Measurements from ENCODE around the gene KRIT1. TPM values are rescaled to one million over a fixed set of nuclear protein-coding genes. Genes with fewer than 3 reads are reported as not detected.
A peak's percentile ranks its signal among the peaks of the same experiment; 100 is the strongest.
"Not testable (repeated sequence)": the region's sequence is repeated elsewhere in the genome, so short reads cannot be mapped to it uniquely, and the experiment has no call there.

The KRIT1 gene
- polyA plus RNA-seq, 6 donors from 2014 or later = 14.5 to 23.8 (median 19.6) TPM

GRCh38 chr7:92230547-92230946 is 15.2 kb downstream of the KRIT1 start:
- H3K36me3 Mint-ChIP-seq = peaks cover 34 to 47% of the 10 kb centered on the region in 2 donors
- no peak for DNase-seq
- H3K27ac Mint-ChIP-seq = peak overlapping the region in 3 of 6 donors; percentile 4 to 54 (median 6)
- H3K9me3 Mint-ChIP-seq = peaks cover 0 to 5% (median 3%) of the 10 kb centered on the region in 7 donors
- no peaks in the 10 kb centered on the region for H3K4me1 Mint-ChIP-seq
- H3K4me3 Mint-ChIP-seq = no peak overlapping the region
- no peak for ATAC-seq (ENCODE audit: low read depth in 2 of 2)
- no peaks in the 10 kb centered on the region for H3K27me3 Mint-ChIP-seq

- Mint-ChIP-seq H3K27me3 (no peaks in the 10 kb centered on the region), H3K36me3 (peaks cover 34 to 44% of the 10 kb centered on the region in 2 donors), H3K4me3 (no peak overlapping the region), H3K4me1 (no peaks in the 10 kb centered on the region), H3K9me3 (peaks cover 0 to 5% (median 3%) of the 10 kb centered on the region in 7 donors), H3K27ac (no peak overlapping the region)
- no peak for DNase-seq
- ATAC-seq (ENCODE audit: low read depth in 2 of 2) = no peak
Observed at GRCh38 chr7:92228742-92229141, 17.0 kb downstream of the KRIT1 start.

- peaks cover 34 to 45% of the 10 kb centered on the region in 2 donors for H3K36me3 Mint-ChIP-seq
- H3K27ac Mint-ChIP-seq = no peak overlapping the region
- H3K9me3 Mint-ChIP-seq = peaks cover 0 to 5% (median 3%) of the 10 kb centered on the region in 7 donors
- ATAC-seq (ENCODE audit: low read depth in 2 of 2) (no peak), DNase-seq (no peak)
- H3K4me1 Mint-ChIP-seq = no peaks in the 10 kb centered on the region
- peak overlapping the region in 1 of 8 donors; percentile 43 for H3K4me3 Mint-ChIP-seq
- no peaks in the 10 kb centered on the region for H3K27me3 Mint-ChIP-seq
Observed at GRCh38 chr7:92228100-92228499, 17.6 kb downstream of the KRIT1 start.

- Mint-ChIP-seq H3K27ac (no peak overlapping the region), H3K9me3 (peaks cover 0 to 5% (median 3%) of the 10 kb centered on the region in 7 donors), H3K36me3 (peaks cover 34 to 45% of the 10 kb centered on the region in 2 donors), H3K27me3 (no peaks in the 10 kb centered on the region), H3K4me3 (no peak overlapping the region), H3K4me1 (no peaks in the 10 kb centered on the region)
- no peak for DNase-seq
- ATAC-seq (ENCODE audit: low read depth in 2 of 2) = no peak
Observed at GRCh38 chr7:92226981-92227380, 18.7 kb downstream of the KRIT1 start.

GRCh38 chr7:92221766-92222165 is 23.9 kb downstream of the KRIT1 start:
- Mint-ChIP-seq H3K36me3 (peaks cover 18 to 35% of the 10 kb centered on the region in 2 donors), H3K4me3 (no peak overlapping the region)
- no peak for ATAC-seq (ENCODE audit: low read depth in 2 of 2)

GRCh38 chr7:92206672-92207071 is 39.0 kb downstream of the KRIT1 start:
- H3K9me3 Mint-ChIP-seq = peaks cover 12 to 31% (median 25%) of the 10 kb centered on the region in 7 donors
- ATAC-seq (ENCODE audit: low read depth in 2 of 2) (no peak), DNase-seq (no peak)
- H3K4me3 Mint-ChIP-seq = no peak overlapping the region
- H3K27me3 Mint-ChIP-seq = no peaks in the 10 kb centered on the region
- no peak overlapping the region for H3K27ac Mint-ChIP-seq
- peaks cover 7 to 11% (median 9%) of the 10 kb centered on the region in 3 donors for H3K4me1 Mint-ChIP-seq
- H3K36me3 Mint-ChIP-seq = peaks cover 61 to 62% of the 10 kb centered on the region in 2 donors

More at GRCh38 chr7:92221766-92222165, 23.9 kb downstream of the KRIT1 start:
- DNase-seq = no peak
- Mint-ChIP-seq H3K4me1 (no peaks in the 10 kb centered on the region), H3K9me3 (no peaks in the 10 kb centered on the region), H3K27me3 (no peaks in the 10 kb centered on the region), H3K27ac (no peak overlapping the region)

GRCh38 chr7:92205987-92206386 is 39.7 kb downstream of the KRIT1 start:
- H3K9me3 Mint-ChIP-seq = peaks cover 9 to 31% (median 25%) of the 10 kb centered on the region in 7 donors
- H3K27me3 Mint-ChIP-seq = no peaks in the 10 kb centered on the region
- DNase-seq = no peak
- H3K27ac Mint-ChIP-seq = peak overlapping the region in 1 of 6 donors; percentile 60
- H3K36me3 Mint-ChIP-seq = peaks cover 54 to 55% of the 10 kb centered on the region in 2 donors
- no peak for ATAC-seq (ENCODE audit: low read depth in 2 of 2)
- H3K4me3 Mint-ChIP-seq = no peak overlapping the region
- H3K4me1 Mint-ChIP-seq = peaks cover 7 to 11% (median 9%) of the 10 kb centered on the region in 3 donors

GRCh38 chr7:92200791-92201190 is 44.9 kb downstream of the KRIT1 start:
- H3K9me3 Mint-ChIP-seq = peaks cover 0 to 4% (median 0%) of the 10 kb centered on the region in 7 donors
- ATAC-seq (ENCODE audit: low read depth in 2 of 2) (no peak), DNase-seq (no peak)
- peaks cover 17% of the 10 kb centered on the region in 2 donors for H3K36me3 Mint-ChIP-seq
- no peak overlapping the region for H3K4me3 Mint-ChIP-seq
- H3K27ac Mint-ChIP-seq = no peak overlapping the region
- no peaks in the 10 kb centered on the region for H3K27me3 Mint-ChIP-seq
- H3K4me1 Mint-ChIP-seq = no peaks in the 10 kb centered on the region

GRCh38 chr7:92192326-92192725 is 53.4 kb downstream of the KRIT1 start:
- Mint-ChIP-seq H3K36me3 (peaks cover 4 to 35% of the 10 kb centered on the region in 2 donors), H3K27ac (peak overlapping the region in 1 of 6 donors; percentile 32), H3K4me1 (peaks cover 0 to 8% (median 3%) of the 10 kb centered on the region in 3 donors), H3K27me3 (peaks cover 0 to 5% (median 0%) of the 10 kb centered on the region in 3 donors), H3K9me3 (peaks cover 9 to 37% (median 32%) of the 10 kb centered on the region in 7 donors), H3K4me3 (no peak overlapping the region)
- ATAC-seq (ENCODE audit: low read depth in 2 of 2) = peak in 1 of 2 donors; percentile 43
- DNase-seq = no peak

- not testable (repeated sequence) for H3K27me3 Mint-ChIP-seq; DNase-seq; H3K27ac Mint-ChIP-seq; H3K4me3 Mint-ChIP-seq; H3K4me1 Mint-ChIP-seq; ATAC-seq (ENCODE audit: low read depth in 2 of 2)
- peaks cover 9 to 39% (median 37%) of the 10 kb centered on the region in 7 donors for H3K9me3 Mint-ChIP-seq
- peaks cover 0 to 27% of the 10 kb centered on the region in 2 donors for H3K36me3 Mint-ChIP-seq
Observed at GRCh38 chr7:92189246-92189645, 56.5 kb downstream of the KRIT1 start.

- peaks cover 6 to 23% (median 11%) of the 10 kb centered on the region in 7 donors for H3K9me3 Mint-ChIP-seq
- H3K27ac Mint-ChIP-seq; H3K36me3 Mint-ChIP-seq; H3K4me1 Mint-ChIP-seq; DNase-seq; H3K4me3 Mint-ChIP-seq; H3K27me3 Mint-ChIP-seq; ATAC-seq (ENCODE audit: low read depth in 2 of 2): not testable (repeated sequence)
Observed at GRCh38 chr7:92184294-92184693, 61.4 kb downstream of the KRIT1 start.

- peaks cover 0 to 4% (median 0%) of the 10 kb centered on the region in 3 donors for H3K27me3 Mint-ChIP-seq
- H3K27ac Mint-ChIP-seq = peak within 1 kb of the TSS in 3 of 6 donors; percentile 23 to 42 (median 24)
- H3K36me3 Mint-ChIP-seq = no peaks in the 10 kb centered on the region
- peak; percentile 94 to 97 for ATAC-seq (ENCODE audit: low read depth in 2 of 2)
- H3K4me3 Mint-ChIP-seq = peak within 1 kb of the TSS; percentile 78 to 92 (median 85)
- peaks cover 3 to 15% (median 12%) of the 10 kb centered on the region in 3 donors for H3K4me1 Mint-ChIP-seq
- DNase-seq = peak; percentile 82
- H3K9me3 Mint-ChIP-seq = peaks cover 0 to 5% (median 0%) of the 10 kb centered on the region in 7 donors
Observed at GRCh38 chr7:92178928-92179924, 66.5 kb downstream of the KRIT1 start, which contains the start of gene LRRD1. Gene LRRD1, minus strand, starts transcription at chr7:92179142. Its CDS starts 13,940 bp downstream, at chr7:92165202.

GRCh38 chr7:92177362-92177761 is 68.4 kb downstream of the KRIT1 start:
- ATAC-seq (ENCODE audit: low read depth in 2 of 2) (no peak), DNase-seq (no peak)
- no peak overlapping the region for H3K27ac Mint-ChIP-seq
- H3K4me1 Mint-ChIP-seq = peaks cover 3 to 15% (median 12%) of the 10 kb centered on the region in 3 donors
- H3K9me3 Mint-ChIP-seq = peaks cover 0 to 2% (median 0%) of the 10 kb centered on the region in 7 donors
- peak overlapping the region in 1 of 8 donors; percentile 15 for H3K4me3 Mint-ChIP-seq
- no peaks in the 10 kb centered on the region for H3K36me3 Mint-ChIP-seq
- H3K27me3 Mint-ChIP-seq = peaks cover 0 to 11% (median 10%) of the 10 kb centered on the region in 3 donors
